PFSK-1 (cell line): ENCODE measurements around the gene SLC39A11.

Source experiments
- FOXP2 ChIP-seq: optimal IDR thresholded peaks from 2 replicates; pipeline ENCODE3; 2011; ENCODE audit warnings: borderline replicate concordance, control low read depth, inconsistent platforms; ENCODE audit not compliant: insufficient read depth; ENCODE audit errors: extremely low read length, extremely low read depth
- POLR2AphosphoS5 ChIP-seq: IDR thresholded peaks from 2 replicates; pipeline ENCODE4 v1.6.1; 2012; ENCODE audit warnings: low read depth, mild to moderate bottlenecking, control low read depth, low read length, moderate library complexity
- REST ChIP-seq, 2 experiments: IDR thresholded peaks; 2 replicates each; pipeline versions ENCODE4 v1.6.1 to v1.8.0; 2011 to 2012; ENCODE audit warnings: low read depth in 2 of 2, low read length in 2 of 2, control low read depth in 1 of 2, inconsistent platforms in 1 of 2, mild to moderate bottlenecking in 1 of 2, moderate library complexity in 1 of 2; ENCODE audit not compliant: insufficient read depth in 1 of 2
- SIN3A ChIP-seq: IDR thresholded peaks from 2 replicates; pipeline ENCODE4 v1.6.1; 2012; ENCODE audit warnings: mild to moderate bottlenecking, low read length, moderate library complexity, borderline replicate concordance; ENCODE audit not compliant: insufficient read depth
- TAF1 ChIP-seq: IDR thresholded peaks from 2 replicates; pipeline ENCODE4 v1.6.1; 2012; ENCODE audit warnings: low read length, control low read depth, borderline replicate concordance; ENCODE audit not compliant: insufficient read depth

Gene SLC39A11

DNA sequence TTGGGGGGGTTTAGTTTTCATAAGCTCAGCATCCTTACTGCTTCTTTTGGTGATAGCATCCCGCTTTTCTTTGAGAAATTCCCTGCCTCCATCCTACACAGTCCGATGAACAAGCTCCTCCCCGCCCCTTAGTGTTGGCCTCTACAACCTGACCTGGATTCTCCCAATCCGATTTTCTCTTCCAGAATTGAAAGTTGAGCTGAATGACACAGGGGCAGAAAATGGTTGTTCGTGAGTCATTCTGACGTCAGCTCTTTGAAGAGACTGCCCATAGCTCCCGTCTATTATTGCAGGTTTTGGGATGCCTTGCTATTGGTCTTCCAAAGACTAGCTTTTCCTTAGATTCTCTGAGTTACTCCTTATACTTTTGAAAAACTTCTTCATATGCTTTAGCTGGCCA lies 279.7 kb downstream of the SLC39A11 start:
- TF ChIP-seq TAF1 = no peak
- no peak for TF ChIP-seq SIN3A
- TF ChIP-seq POLR2AphosphoS5 = no peak
- TF ChIP-seq REST (IDR thresholded peaks at IDR 0.05; ENCODE audit: insufficient read depth in 1 of 2, low read depth in 2 of 2, low read length in 2 of 2) = no peak
- no peak for TF ChIP-seq FOXP2

DNA sequence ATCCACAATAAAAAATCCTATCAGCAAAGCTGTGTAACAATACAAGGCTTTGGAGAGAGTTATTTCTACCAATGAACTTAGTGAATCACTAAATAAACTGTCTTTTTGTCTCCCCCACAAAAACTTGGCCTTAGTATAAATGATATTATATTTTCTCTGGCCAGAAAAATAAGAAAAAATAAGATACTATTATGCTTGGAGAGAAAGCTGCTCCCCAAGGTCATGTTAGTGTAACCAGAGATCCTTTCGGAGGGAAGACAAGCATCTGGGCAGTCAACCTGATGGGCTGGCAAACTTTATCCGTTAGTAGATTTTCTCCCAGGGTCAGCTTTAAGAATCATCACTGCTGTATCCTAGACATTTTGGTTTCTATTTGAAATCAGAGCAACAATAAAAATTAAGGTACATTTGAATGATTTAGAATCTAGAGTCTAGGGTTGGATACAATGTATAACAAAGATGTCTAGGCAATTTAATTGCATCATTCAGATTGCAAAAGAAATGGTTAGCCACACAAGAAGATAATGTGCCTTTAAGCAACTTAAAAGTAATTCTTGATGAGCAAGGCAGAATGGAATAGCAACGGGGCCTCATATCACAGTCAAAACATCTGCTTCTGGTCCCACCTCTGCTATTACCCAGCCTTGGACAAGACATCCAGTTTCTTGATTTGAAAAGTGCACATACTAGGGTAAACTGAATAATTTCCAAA lies 280.4 kb downstream of the SLC39A11 start:
- no peak for TF ChIP-seq SIN3A
- TF ChIP-seq POLR2AphosphoS5 = no peak
- no peak for TF ChIP-seq TAF1
- TF ChIP-seq REST (IDR thresholded peaks at IDR 0.05; ENCODE audit: insufficient read depth in 1 of 2, low read depth in 2 of 2, low read length in 2 of 2) = no peak
- no peak for TF ChIP-seq FOXP2

- TF ChIP-seq POLR2AphosphoS5 (no peak), FOXP2 (no peak)
Observed at GRCh38 chr17:72810991-72811508, 281.4 kb downstream of the SLC39A11 start.

DNA sequence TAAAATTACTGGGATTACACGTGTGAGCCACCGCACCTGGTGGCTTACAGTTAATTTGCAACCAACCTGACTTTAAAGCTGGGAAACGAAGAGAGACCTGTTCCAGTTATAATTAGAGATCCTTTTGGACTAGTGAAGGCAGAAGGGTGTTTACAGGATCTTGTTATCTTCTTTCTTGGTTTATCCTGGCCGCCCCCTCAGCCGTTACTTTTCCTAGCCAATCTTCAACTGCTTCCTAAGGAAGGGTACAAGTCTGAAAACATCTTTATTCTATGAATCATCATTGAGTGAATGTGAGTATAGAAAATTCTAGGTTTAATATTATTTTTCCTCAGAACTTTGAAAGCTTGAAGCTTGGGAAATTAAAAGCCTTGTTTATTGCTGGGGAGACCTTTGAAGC lies 286.5 kb downstream of the SLC39A11 start:
- no peak for TF ChIP-seq TAF1
- no peak for TF ChIP-seq SIN3A
- no peak for TF ChIP-seq POLR2AphosphoS5
- no peak for TF ChIP-seq REST (IDR thresholded peaks at IDR 0.05; ENCODE audit: insufficient read depth in 1 of 2, low read depth in 2 of 2, low read length in 2 of 2)
- TF ChIP-seq FOXP2 = no peak

GRCh38 chr17:72804949-72805707 lies 287.4 kb downstream of the SLC39A11 start:
- TF ChIP-seq REST (IDR thresholded peaks at IDR 0.05; ENCODE audit: insufficient read depth in 1 of 2, low read depth in 2 of 2, low read length in 2 of 2) (no peak), SIN3A (no peak), POLR2AphosphoS5 (no peak), FOXP2 (no peak), TAF1 (no peak)
